Astrocyte (in vitro differentiated cells and primary cell): ENCODE data around the gene ARVCF. TPM values are rescaled to one million over a fixed set of nuclear protein-coding genes. Genes with fewer than 3 reads are reported as not detected.

Experiments
- DNase-seq: peaks from one replicate; pipeline ENCODE4 v3.0.0-alpha.2; 2010; ENCODE audit warnings: low read depth
- FAIRE-seq: peaks from 2 replicates; lab custom pipeline; 2011; peaks lifted over from hg19 to GRCh38; lab: Jason Lieb, UNC
- H2AFZ ChIP-seq: 2 replicates; pipeline ENCODE4 v1.6.0; 2012; ENCODE audit warnings: low read depth, low read length, inconsistent platforms
- H3K27ac ChIP-seq: 2 replicates; pipeline ENCODE4 v1.5.1; 2011; ENCODE audit warnings: low read depth, low read length, inconsistent platforms
- H3K27me3 ChIP-seq: 2 replicates; pipeline ENCODE4 v1.6.0; 2011; ENCODE audit warnings: low read length, inconsistent platforms; ENCODE audit not compliant: insufficient read depth
- H3K36me3 ChIP-seq: 2 replicates; pipeline ENCODE4 v1.5.1; 2011; ENCODE audit warnings: low read length, inconsistent platforms; ENCODE audit not compliant: insufficient read depth
- H3K4me1 ChIP-seq: 2 replicates; pipeline ENCODE4 v1.5.1; 2011; ENCODE audit warnings: low read length, inconsistent platforms; ENCODE audit not compliant: insufficient read depth
- H3K4me2 ChIP-seq: 2 replicates; pipeline ENCODE4 v1.6.0; 2012; ENCODE audit warnings: low read length, inconsistent platforms
- H3K4me3 ChIP-seq: 2 replicates; pipeline ENCODE4 v1.5.1; 2011; ENCODE audit warnings: low read depth, mild to moderate bottlenecking, low read length, inconsistent platforms; ENCODE audit not compliant: insufficient read depth
- H3K79me2 ChIP-seq: 2 replicates; pipeline ENCODE4 v1.6.0; 2012; ENCODE audit warnings: mild to moderate bottlenecking, low read length, inconsistent platforms; ENCODE audit not compliant: insufficient read depth
- H3K9ac ChIP-seq: 2 replicates; pipeline ENCODE4 v1.6.0; 2012; ENCODE audit warnings: mild to moderate bottlenecking, low read length, inconsistent platforms
- H3K9me3 ChIP-seq: 2 replicates; pipeline ENCODE4 v1.5.1; 2012; ENCODE audit warnings: low read depth, mild to moderate bottlenecking, low read length, inconsistent platforms; ENCODE audit not compliant: insufficient read depth
- H4K20me1 ChIP-seq: 2 replicates; pipeline ENCODE4 v1.6.0; 2012; ENCODE audit warnings: low read length, inconsistent platforms; ENCODE audit not compliant: insufficient read depth
- H3K27ac Mint-ChIP-seq: one replicate; pipeline ENCODE4 v1.8.0; 2021; ENCODE audit warnings: mild to moderate bottlenecking, mixed read lengths; ENCODE audit not compliant: unreplicated experiment
- H3K27me3 Mint-ChIP-seq: one replicate; pipeline ENCODE4 v1.8.0; 2021; ENCODE audit warnings: low read depth, mixed read lengths; ENCODE audit not compliant: unreplicated experiment
- H3K36me3 Mint-ChIP-seq: one replicate; pipeline ENCODE4 v1.8.0; 2021; ENCODE audit warnings: low read depth, mixed read lengths; ENCODE audit not compliant: unreplicated experiment
- H3K4me1 Mint-ChIP-seq: one replicate; pipeline ENCODE4 v1.8.0; 2021; ENCODE audit warnings: low read depth, mixed read lengths; ENCODE audit not compliant: unreplicated experiment
- H3K4me3 Mint-ChIP-seq: one replicate; pipeline ENCODE4 v1.8.0; 2021; ENCODE audit warnings: mild to moderate bottlenecking, moderate library complexity, mixed read lengths; ENCODE audit not compliant: unreplicated experiment
- H3K9me3 Mint-ChIP-seq: one replicate; pipeline ENCODE4 v1.8.0; 2021; ENCODE audit warnings: mild to moderate bottlenecking, mixed read lengths; ENCODE audit not compliant: unreplicated experiment
- CTCF ChIP-seq: IDR thresholded peaks from 2 replicates; pipeline ENCODE4 v1.5.1; 2011; ENCODE audit warnings: low read depth, mild to moderate bottlenecking, inconsistent platforms, low read length, moderate library complexity; ENCODE audit not compliant: insufficient read depth
- EZH2 ChIP-seq: IDR thresholded peaks from 2 replicates; pipeline ENCODE4 v1.6.1; 2012; ENCODE audit warnings: mild to moderate bottlenecking, low read length, inconsistent platforms; ENCODE audit not compliant: insufficient read depth
- total RNA-seq: library from RNA; stranded (reverse); gene quantifications from 2 replicates; pipeline ENCODE4 v1.2.1, GENCODE V29; 2021

The ARVCF gene
- total RNA-seq, 1 donor from 2014 or later = 17.9 TPM

- H3K9me3 Mint-ChIP-seq = no peaks in the 10 kb centered on the region
- FAIRE-seq (no peak), DNase-seq (peak; percentile 68)
- Histone ChIP-seq H3K27me3 (no peaks in the 10 kb centered on the region), H3K36me3 (no peaks in the 10 kb centered on the region), H3K4me1 (peaks cover 27% of the 10 kb centered on the region), H3K9me3 (no peaks in the 10 kb centered on the region), H3K9ac (peak overlapping the region; percentile 71), H4K20me1 (peaks cover 30% of the 10 kb centered on the region), H2AFZ (no peak overlapping the region), H3K27ac (peak overlapping the region; percentile 40), H3K4me3 (no peak overlapping the region), H3K4me2 (peak overlapping the region; percentile 44), H3K79me2 (peaks cover 21% of the 10 kb centered on the region)
- no peak for TF ChIP-seq EZH2
- TF ChIP-seq CTCF = no peak
- peaks cover 2% of the 10 kb centered on the region for H3K27me3 Mint-ChIP-seq
- H3K27ac Mint-ChIP-seq = peak overlapping the region; percentile 53
- H3K4me3 Mint-ChIP-seq = no peak overlapping the region
- peaks cover 11% of the 10 kb centered on the region for H3K4me1 Mint-ChIP-seq
- peaks cover 2% of the 10 kb centered on the region for H3K36me3 Mint-ChIP-seq
These were observed 32.3 kb downstream of the ARVCF start for GRCh38 chr22:19984201-19984753.

GRCh38 chr22:19983741-19984140 lies 32.9 kb downstream of the ARVCF start:
- Histone ChIP-seq H3K79me2 (peaks cover 21% of the 10 kb centered on the region), H3K9ac (peak overlapping the region; percentile 71), H3K4me2 (no peak overlapping the region), H3K4me3 (no peak overlapping the region), H3K9me3 (no peaks in the 10 kb centered on the region), H2AFZ (no peak overlapping the region), H4K20me1 (peaks cover 30% of the 10 kb centered on the region), H3K36me3 (no peaks in the 10 kb centered on the region), H3K4me1 (peaks cover 27% of the 10 kb centered on the region), H3K27ac (peak overlapping the region; percentile 40), H3K27me3 (no peaks in the 10 kb centered on the region)
- FAIRE-seq = no peak
- Mint-ChIP-seq H3K36me3 (peaks cover 2% of the 10 kb centered on the region), H3K27ac (peak overlapping the region; percentile 53), H3K9me3 (no peaks in the 10 kb centered on the region), H3K27me3 (no peaks in the 10 kb centered on the region), H3K4me1 (peaks cover 11% of the 10 kb centered on the region), H3K4me3 (no peak overlapping the region)
- DNase-seq = no peak
- no peak for TF ChIP-seq EZH2
- no peak for TF ChIP-seq CTCF

GRCh38 chr22:19982991-19983578 lies 33.5 kb downstream of the ARVCF start:
- Histone ChIP-seq H2AFZ (no peak overlapping the region), H3K9me3 (no peaks in the 10 kb centered on the region), H3K36me3 (no peaks in the 10 kb centered on the region), H3K79me2 (peaks cover 21% of the 10 kb centered on the region), H3K4me3 (no peak overlapping the region), H3K27me3 (no peaks in the 10 kb centered on the region), H4K20me1 (peaks cover 30% of the 10 kb centered on the region), H3K27ac (no peak overlapping the region), H3K4me1 (peaks cover 27% of the 10 kb centered on the region), H3K9ac (peak overlapping the region; percentile 71), H3K4me2 (no peak overlapping the region)
- Mint-ChIP-seq H3K4me3 (no peak overlapping the region), H3K36me3 (peaks cover 2% of the 10 kb centered on the region), H3K4me1 (peaks cover 11% of the 10 kb centered on the region), H3K9me3 (no peaks in the 10 kb centered on the region), H3K27ac (no peak overlapping the region), H3K27me3 (no peaks in the 10 kb centered on the region)
- TF ChIP-seq EZH2 (no peak), CTCF (no peak)
- no peak for DNase-seq
- FAIRE-seq = no peak
